IMR-90 (cell line): ENCODE data around the gene CELA2A. TPM values are rescaled to one million over a fixed set of nuclear protein-coding genes. Genes with fewer than 3 reads are reported as not detected.

ENCODE experiments used
- ATAC-seq: fragments of 200-7000 bp; cut with Tn5 transposase; 2 replicates; pipeline ENCODE4 v1.9.1; 2020; ENCODE audit warnings: low read depth, mild to moderate bottlenecking, moderate library complexity
- BruUV-seq: library from RNA; stranded (reverse); fragments of 400-500 nt; replicated peaks from 2 replicates; lab custom pipeline; 2021; lab: Mats Ljungman, UMichigan
- CTCF ChIA-PET: fragments of 300-600 bp; formaldehyde crosslinking; extraction: SDS; loops from one replicate; lab custom pipeline; 2021; ENCODE audit warnings: antibody characterized with exemption; lab: Yijun Ruan, JAX
- POLR2A ChIA-PET: fragments of 300-600 bp; sonication (Branson Sonifier 250); formaldehyde crosslinking; loops from one replicate; lab custom pipeline; 2022; ENCODE audit warnings: antibody characterized with exemption; ENCODE audit not compliant: unreplicated experiment; lab: Charles Lee
- DNase-seq: peaks from one replicate; pipeline ENCODE4 v3.0.0; 2013
- H2AFZ ChIP-seq: replicated peaks from 2 replicates; pipeline ENCODE3; 2013; ENCODE audit warnings: low read length, mild to moderate bottlenecking; ENCODE audit not compliant: poor library complexity
- H2AK5ac ChIP-seq: 2 replicates; pipeline ENCODE4 v1.6.1; 2013; ENCODE audit warnings: low read depth, low read length, inconsistent platforms
- H2AK9ac ChIP-seq: replicated peaks from 2 replicates; pipeline ENCODE3; 2013; ENCODE audit warnings: mild to moderate bottlenecking, low read depth, low read length, moderate library complexity; ENCODE audit not compliant: poor library complexity
- H2BK120ac ChIP-seq: 2 replicates; pipeline ENCODE4 v1.6.1; 2013; ENCODE audit warnings: low read depth, low read length, inconsistent platforms
- H2BK15ac ChIP-seq: 3 replicates; pipeline ENCODE4 v1.6.1; 2013; ENCODE audit warnings: low read depth, low read length, inconsistent platforms
- H2BK20ac ChIP-seq: 2 replicates; pipeline ENCODE4 v1.6.1; 2013; ENCODE audit warnings: low read depth, mild to moderate bottlenecking, inconsistent platforms, low read length, moderate library complexity
- H2BK5ac ChIP-seq: 2 replicates; pipeline ENCODE4 v1.6.1; 2013; ENCODE audit warnings: mild to moderate bottlenecking, low read depth, low read length, inconsistent platforms; ENCODE audit not compliant: poor library complexity, severe bottlenecking
- H3K14ac ChIP-seq: replicated peaks from 2 replicates; pipeline ENCODE4 v1.6.1; 2013; ENCODE audit warnings: low read depth, low read length, inconsistent platforms
- H3K18ac ChIP-seq: 2 replicates; pipeline ENCODE4 v1.6.1; 2013; ENCODE audit warnings: low read depth, low read length, control low read depth
- H3K23ac ChIP-seq: 2 replicates; pipeline ENCODE4 v1.6.1; 2013; ENCODE audit warnings: low read depth, low read length, inconsistent platforms
- H3K27ac ChIP-seq: 2 replicates; pipeline ENCODE4 v1.5.1; 2013; ENCODE audit warnings: mild to moderate bottlenecking, control low read depth, low read length; ENCODE audit not compliant: insufficient read depth
- H3K27me3 ChIP-seq: 2 replicates; pipeline ENCODE4 v1.6.1; 2013; ENCODE audit warnings: low read length; ENCODE audit not compliant: control insufficient read depth, insufficient read depth
- H3K36me3 ChIP-seq: 2 replicates; pipeline ENCODE4 v1.6.1; 2013; ENCODE audit warnings: low read length, mixed read lengths; ENCODE audit not compliant: control insufficient read depth, insufficient read depth
- H3K4ac ChIP-seq: 2 replicates; pipeline ENCODE4 v1.6.1; 2013; ENCODE audit warnings: low read depth, low read length, inconsistent platforms
- H3K4me1 ChIP-seq: 2 replicates; pipeline ENCODE4 v1.6.1; 2013; ENCODE audit warnings: low read length, mixed read lengths; ENCODE audit not compliant: control insufficient read depth, insufficient read depth
- H3K4me2 ChIP-seq: 2 replicates; pipeline ENCODE4 v1.6.1; 2013; ENCODE audit warnings: low read depth, mild to moderate bottlenecking, control low read depth, low read length, moderate library complexity
- H3K4me3 ChIP-seq: 2 replicates; pipeline ENCODE4 v1.5.1; 2013; ENCODE audit warnings: low read depth, mild to moderate bottlenecking, control low read depth, low read length, moderate library complexity; ENCODE audit not compliant: insufficient read depth
- H3K56ac ChIP-seq: 2 replicates; pipeline ENCODE4 v1.6.1; 2013; ENCODE audit warnings: low read length, inconsistent platforms; ENCODE audit not compliant: insufficient read depth; ENCODE audit errors: extremely low read depth
- H3K79me1 ChIP-seq, 2 experiments: 2 replicates each; pipeline ENCODE4 v1.6.1; 2013; ENCODE audit warnings: low read length in 2 of 2, inconsistent platforms in 1 of 2, low read depth in 1 of 2
- H3K9ac ChIP-seq: 2 replicates; pipeline ENCODE4 v1.6.1; 2013; ENCODE audit warnings: low read depth, low read length, control low read depth
- H3K9me1 ChIP-seq: 2 replicates; pipeline ENCODE4 v1.6.1; 2013; ENCODE audit warnings: low read length, inconsistent platforms; ENCODE audit not compliant: insufficient read depth
- H3K9me3 ChIP-seq: 2 replicates; pipeline ENCODE4 v1.6.1; 2013; ENCODE audit warnings: low read length; ENCODE audit not compliant: control insufficient read depth, insufficient read depth
- H4K20me1 ChIP-seq: 2 replicates; pipeline ENCODE4 v1.6.1; 2013; ENCODE audit warnings: low read length, inconsistent platforms; ENCODE audit not compliant: insufficient read depth
- H4K5ac ChIP-seq: 2 replicates; pipeline ENCODE4 v1.6.1; 2013; ENCODE audit warnings: mild to moderate bottlenecking, low read depth, low read length, control low read depth
- H4K8ac ChIP-seq, 2 experiments: 2 replicates each; pipeline ENCODE4 v1.6.1; 2013; ENCODE audit warnings: low read depth in 2 of 2, low read length in 2 of 2, control low read depth in 1 of 2, inconsistent platforms in 1 of 2
- H4K91ac ChIP-seq: 2 replicates; pipeline ENCODE4 v1.6.1; 2013; ENCODE audit warnings: low read depth, low read length, inconsistent platforms; ENCODE audit not compliant: insufficient read depth
- ELK1 ChIP-seq: fragments of 150-350 bp; IDR thresholded peaks from 2 replicates; pipeline ENCODE4 v1.6.1; 2016; ENCODE audit warnings: low read depth, mild to moderate bottlenecking, low read length, moderate library complexity, borderline replicate concordance
- RCOR1 ChIP-seq: IDR thresholded peaks from 2 replicates; pipeline ENCODE4 v1.6.1; 2012; ENCODE audit warnings: mild to moderate bottlenecking, low read length, improper control_type of control experiment; ENCODE audit not compliant: insufficient replicate concordance
- SMC3 ChIP-seq: fragments of 150-350 bp; IDR thresholded peaks from 2 replicates; pipeline ENCODE4 v1.6.1; 2016; ENCODE audit warnings: low read depth, mild to moderate bottlenecking, antibody characterized with exemption, low read length, moderate library complexity
- WGBS, 2 experiments: methylation state at CpG; one replicate each; pipeline versions ENCODE4 v1.1.5 to v1.1.7; 2013; ENCODE audit warnings: missing lambda C conversion rate in 2 of 2; ENCODE audit not compliant: insufficient read length in 1 of 2; ENCODE audit errors: extremely low coverage in 2 of 2; 5-methylcytosine and 5-hydroxymethylcytosine counted together
- dilution Hi-C: fragments of 300-500 bp; cut with HindIII; formaldehyde crosslinking; loops from one replicate; pipeline ENCODE4 v1.14.3; 2018; ENCODE audit warnings: low sequenced_read_pairs; ENCODE audit not compliant: unreplicated experiment
- in situ Hi-C: fragments of 300-500 bp; cut with MboI; formaldehyde crosslinking; loops from 3 replicates; pipeline ENCODE4 v1.14.3; 2019; ENCODE audit warnings: low sequenced_read_pairs, inconsistent platforms, mixed read lengths
- intact Hi-C: fragments of 100-400 bp; cut with micrococcal nuclease; formaldehyde crosslinking; loops from 2 replicates; pipeline ENCODE4 v1.10.0; 2022
- polyA plus RNA-seq, 3 experiments: library from polyadenylated mRNA; depleted of rRNA; stranded (reverse); fragments of >200 nt; gene quantifications; 2 replicates each; pipeline ENCODE4 v1.2.3, GENCODE V29; 2012; ENCODE audit warnings: low replicate concordance in 1 of 3
- total RNA-seq: library from RNA; depleted of rRNA; stranded (reverse); fragments of >200 nt; gene quantifications from 2 replicates; pipeline ENCODE4 v1.2.3, GENCODE V29; 2012

Gene CELA2A
- total and polyA plus RNA-seq, 2 of the 4 experiments (the other 2 are of a cell fraction) = not detected

GRCh38 chr1:15432324-15432723 lies 24.2 kb upstream of the CELA2A start:
- Histone ChIP-seq H2AK5ac (no peak overlapping the region), H3K27ac (peak overlapping the region; percentile 27; the same call in 1 of the 2 replicates), H3K18ac (peak overlapping the region; percentile 42; the same call in 1 of the 2 replicates), H4K91ac (no peak overlapping the region), H2BK5ac (no peak overlapping the region), H3K4me2 (no peak overlapping the region), H2BK20ac (0 out of 2 replicates have a peak overlapping the region, but pooled peaks have one; percentile 9), H3K4me3 (no peak overlapping the region), H2AK9ac (peak overlapping the region; percentile 20), H3K56ac (no peak overlapping the region), H3K4ac (peak overlapping the region; percentile 15; the same call in 1 of the 2 replicates), H4K20me1 (peaks cover 7% of the 10 kb centered on the region; the same call in 1 of the 2 replicates), H4K8ac (no peak overlapping the region), H2BK15ac (no peak overlapping the region), H3K4me1 (peaks cover 17% of the 10 kb centered on the region), H3K14ac (no peak overlapping the region), H3K9me3 (no peaks in the 10 kb centered on the region), H3K23ac (no peak overlapping the region), H3K9me1 (peaks cover 9% of the 10 kb centered on the region), H3K36me3 (peaks cover 4% of the 10 kb centered on the region; the same call in 1 of the 2 replicates), H2AFZ (no peak overlapping the region), H3K27me3 (no peaks in the 10 kb centered on the region), H4K5ac (peak overlapping the region; percentile 41; the same call in 1 of the 2 replicates), H3K79me1 (peaks cover 0 to 3% of the 10 kb centered on the region in 2 experiments; a peak in 1 of 4 replicates), H2BK120ac (0 out of 2 replicates have a peak overlapping the region, but pooled peaks have one; percentile 14), H3K9ac (no peak overlapping the region)
- TF ChIP-seq SMC3 (no peak), ELK1 (no peak), RCOR1 (no peak)
- no peak for DNase-seq
- ATAC-seq = no peak
- in situ Hi-C loops (no loop called here), dilution Hi-C loops (no loop called here), intact Hi-C loops (loop anchor here (2.0 kb wide), 1 partner anchor 22 kb away; no protein-coding TSS in a partner anchor)
- no TSS peak for BruUV-seq
- 51% methylated on average over 3 of the region's 9 CpGs; no CpG with 5 or more reads in 1 of the 2 experiments for WGBS, 2 experiments
- ChIA-PET CTCF (interaction anchor here (0.9 to 2.2 kb wide), 2 partner anchors 28 to 109 kb away, joined by 3 to 25 read pairs; no protein-coding TSS in a partner anchor), POLR2A (no interaction called here)
